ENCODE results near the gene TUBGCP6.

The TUBGCP6 gene

DNA sequence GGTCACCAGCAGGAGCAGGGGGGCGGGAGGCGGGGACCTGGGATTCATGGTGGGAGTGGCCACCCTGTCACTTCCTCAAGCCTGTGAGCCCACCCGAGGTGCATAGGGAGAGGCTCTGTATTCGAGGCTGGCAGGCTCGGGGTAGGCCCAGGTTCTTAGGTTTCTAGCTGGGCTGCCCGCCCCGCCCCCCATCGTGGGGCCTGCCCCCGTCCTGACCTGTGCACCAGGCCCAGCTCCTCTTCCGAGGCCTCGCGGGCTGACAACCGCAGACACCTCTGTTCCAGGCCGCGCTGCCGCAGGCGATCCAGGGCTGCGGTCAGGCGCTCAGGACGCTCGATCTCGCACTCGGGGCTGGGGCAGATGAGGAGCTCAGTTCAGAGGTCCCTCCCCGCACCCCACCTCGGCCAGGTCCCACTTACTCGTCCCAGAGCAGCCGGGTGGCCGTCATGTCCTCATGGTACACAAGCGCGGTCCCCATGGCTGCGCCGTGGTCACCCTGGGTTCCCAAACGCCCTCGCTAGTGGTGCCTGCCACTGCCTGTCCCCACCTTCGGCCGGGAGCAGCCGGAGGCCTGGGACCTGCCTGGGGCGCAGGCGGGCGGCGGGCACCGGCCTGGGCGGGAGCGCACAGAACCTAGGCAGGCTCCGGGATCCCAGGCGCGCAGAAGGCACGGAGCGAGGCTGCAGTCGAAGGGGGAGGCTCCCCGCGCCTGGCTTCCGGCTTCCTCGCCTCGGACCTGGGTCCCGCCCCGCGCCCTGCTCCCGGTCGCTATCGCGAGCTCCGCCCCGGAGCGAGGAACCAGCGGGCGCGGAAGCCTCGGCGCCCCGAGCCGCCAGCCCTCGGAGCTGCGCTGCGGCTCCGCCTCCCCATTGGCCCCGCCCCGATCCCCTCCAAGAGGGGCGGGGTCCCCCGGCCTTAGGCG lies 6.0 kb upstream of the TUBGCP6 start, which contains the start of gene HDAC10:
HDAC10 (minus strand) TSS at position 711 of the 922 bp plus-strand sequence; CDS start at position 478, 233 bp downstream.
- peak; percentile 72 for DNase-seq (ENCODE audit: low read depth)

GRCh38 chr22:50250249-50250554 lies 5.4 kb upstream of the TUBGCP6 start:
- no peak for DNase-seq (ENCODE audit: low read depth)

DNA sequence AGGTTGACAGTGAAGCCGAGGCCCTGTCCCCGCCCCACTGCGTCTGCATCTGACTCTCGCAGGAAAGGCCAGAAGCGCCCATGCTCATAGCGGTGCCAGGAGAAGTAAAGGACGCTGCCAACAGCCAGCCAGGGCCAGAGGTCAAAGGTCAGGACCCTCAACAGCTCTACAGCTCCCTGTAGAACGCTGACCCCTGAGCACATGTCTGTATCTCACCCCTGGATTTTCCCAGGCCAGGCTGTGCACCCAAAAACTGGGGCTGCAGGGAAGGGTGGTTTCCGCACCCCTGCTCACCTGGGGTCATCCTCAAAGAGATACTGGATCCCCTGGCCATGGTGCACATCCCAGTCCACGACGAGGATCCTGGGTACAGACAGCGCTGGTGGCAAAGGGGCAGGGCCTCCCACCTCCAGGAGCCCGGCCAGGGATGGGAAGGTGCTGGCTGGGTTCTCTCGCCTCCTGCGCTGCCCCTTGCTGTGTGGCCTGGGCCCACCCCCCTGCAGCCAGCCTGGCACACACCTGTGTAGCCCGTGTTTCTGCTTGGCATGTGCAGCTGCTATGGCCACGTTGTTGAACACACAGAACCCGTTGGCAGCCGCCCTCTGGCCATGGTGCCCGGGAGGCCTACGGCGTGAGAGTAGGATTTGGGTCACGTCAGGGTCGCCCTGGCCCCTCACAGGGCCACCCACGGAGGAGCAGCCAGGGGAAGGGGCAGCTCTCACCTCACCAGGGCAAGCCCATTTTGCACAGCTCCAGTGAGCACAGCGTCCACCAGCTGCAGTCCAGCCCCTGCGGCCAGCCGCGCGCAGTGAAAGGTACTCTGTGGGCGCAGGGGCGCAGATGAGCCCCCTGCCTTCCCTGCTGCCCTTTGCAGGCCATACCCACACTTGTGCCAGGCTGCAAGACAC lies 4.8 kb upstream of the TUBGCP6 start:
- no peak for DNase-seq (ENCODE audit: low read depth)

DNA sequence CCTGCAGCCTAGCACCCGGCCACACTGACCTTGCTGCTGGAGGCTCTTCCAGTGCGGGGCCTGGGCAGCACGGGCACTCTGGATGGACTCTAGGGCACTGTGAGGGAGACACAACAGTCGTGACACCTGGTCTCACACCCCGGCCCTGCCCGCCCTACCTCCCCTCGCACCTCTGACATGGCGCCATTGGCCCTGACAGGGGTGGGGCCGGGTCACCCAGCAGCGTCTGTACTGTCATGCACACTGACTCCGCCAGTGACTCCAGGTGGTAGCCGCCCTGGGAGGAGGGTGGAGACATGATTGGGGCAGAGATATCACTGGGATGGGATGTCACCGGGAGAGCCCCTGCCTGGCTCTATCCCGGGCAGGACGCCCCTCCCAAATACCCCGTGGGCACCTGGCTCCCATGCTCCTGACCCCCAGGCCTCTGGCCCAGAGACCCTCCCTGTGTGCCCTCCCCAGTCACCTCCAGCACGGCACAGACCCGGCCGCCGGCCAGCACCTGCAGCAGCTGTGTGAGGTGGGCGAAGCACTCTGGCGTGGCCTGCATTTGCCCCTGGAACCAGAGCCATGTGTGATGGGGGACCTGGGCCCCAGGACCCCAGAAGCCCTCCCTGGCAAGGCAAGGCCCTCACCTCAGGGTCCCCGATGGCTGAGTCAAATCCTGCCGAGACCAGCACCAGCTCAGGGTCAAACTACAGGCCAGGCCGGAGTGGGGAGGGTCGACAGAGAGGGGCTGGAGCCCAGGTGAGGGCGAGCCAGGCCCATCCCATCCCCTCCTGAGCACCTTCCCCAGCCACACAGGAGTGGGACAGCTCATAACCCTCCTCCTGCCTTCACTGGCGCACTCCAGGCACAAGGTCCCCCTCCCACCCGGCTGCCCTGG lies 3.6 kb upstream of the TUBGCP6 start:
- DNase-seq (ENCODE audit: low read depth): no peak

- peak; percentile 26 for DNase-seq (ENCODE audit: low read depth)
These were observed 2.9 kb upstream of the TUBGCP6 start for GRCh38 chr22:50247748-50248147.

GRCh38 chr22:50246242-50247175 lies 1.7 kb upstream of the TUBGCP6 start:
- DNase-seq (ENCODE audit: low read depth): no peak

GRCh38 chr22:50245214-50246072 lies 620 bp upstream of the TUBGCP6 start:
- DNase-seq (ENCODE audit: low read depth): no peak

GRCh38 chr22:50243685-50244419 lies 971 bp downstream of the TUBGCP6 start:
- no peak for DNase-seq (ENCODE audit: low read depth)

DNA sequence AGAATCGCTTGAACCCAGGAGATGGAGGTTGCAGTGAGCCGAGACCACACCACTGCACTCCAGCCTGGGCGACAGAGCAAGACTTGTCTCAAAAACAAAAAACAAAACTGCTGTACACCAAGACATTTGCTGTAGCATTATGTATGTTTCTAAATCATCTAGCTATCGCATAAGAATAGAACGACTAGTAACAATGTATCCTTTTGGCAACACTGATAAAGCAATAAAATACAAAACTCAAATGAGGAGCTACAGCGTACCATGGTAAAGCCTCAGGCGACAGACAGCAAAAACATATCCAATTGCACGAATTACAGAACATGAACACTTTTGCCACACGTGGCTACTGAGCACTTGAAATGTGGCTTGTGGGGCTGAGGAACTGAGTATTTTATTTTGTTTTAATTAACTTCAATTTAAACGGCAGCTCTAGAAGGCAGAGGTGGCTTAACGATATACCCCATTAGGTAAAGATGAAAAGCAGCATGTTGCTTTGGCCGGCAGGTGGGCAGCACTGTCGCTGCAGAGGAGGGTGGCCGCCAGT lies 2.3 kb downstream of the TUBGCP6 start:
- no peak for DNase-seq (ENCODE audit: low read depth)

- DNase-seq (ENCODE audit: low read depth): no peak
These were observed 6.1 kb downstream of the TUBGCP6 start for GRCh38 chr22:50238755-50239154.

DNA sequence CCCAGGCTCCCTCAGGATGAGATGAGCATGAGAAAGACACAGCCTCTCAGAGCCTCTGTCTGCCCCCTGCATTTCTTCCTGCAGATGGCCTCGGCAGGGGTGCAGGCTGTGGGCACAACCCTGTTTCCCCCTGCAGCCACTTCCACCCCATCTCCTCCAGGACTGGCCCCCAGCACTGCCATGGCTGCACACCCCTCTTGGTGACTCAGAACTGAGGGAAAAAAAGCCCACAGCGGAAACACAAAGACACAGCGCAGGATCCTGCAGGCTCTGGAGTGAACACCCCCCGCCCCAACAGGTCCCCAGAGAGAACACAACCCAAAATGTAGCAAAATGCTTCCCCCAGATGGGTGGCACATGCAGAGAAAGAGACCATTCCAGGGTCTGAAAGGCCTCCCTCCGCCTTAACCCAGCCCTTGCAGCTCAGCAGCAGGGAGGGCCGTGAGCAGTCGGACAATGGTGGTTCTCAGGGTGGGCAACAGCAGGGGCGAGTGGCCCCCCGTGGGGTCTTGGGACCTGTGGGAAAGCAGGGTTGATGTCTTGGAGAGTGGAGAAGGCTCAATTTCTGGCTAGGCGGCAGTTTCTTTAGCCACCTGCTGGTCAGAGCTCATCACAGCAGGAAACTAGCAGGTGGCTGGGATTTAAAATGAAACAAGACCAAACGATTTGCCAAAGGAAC lies 8.0 kb downstream of the TUBGCP6 start:
- no peak for DNase-seq (ENCODE audit: low read depth)

DNA sequence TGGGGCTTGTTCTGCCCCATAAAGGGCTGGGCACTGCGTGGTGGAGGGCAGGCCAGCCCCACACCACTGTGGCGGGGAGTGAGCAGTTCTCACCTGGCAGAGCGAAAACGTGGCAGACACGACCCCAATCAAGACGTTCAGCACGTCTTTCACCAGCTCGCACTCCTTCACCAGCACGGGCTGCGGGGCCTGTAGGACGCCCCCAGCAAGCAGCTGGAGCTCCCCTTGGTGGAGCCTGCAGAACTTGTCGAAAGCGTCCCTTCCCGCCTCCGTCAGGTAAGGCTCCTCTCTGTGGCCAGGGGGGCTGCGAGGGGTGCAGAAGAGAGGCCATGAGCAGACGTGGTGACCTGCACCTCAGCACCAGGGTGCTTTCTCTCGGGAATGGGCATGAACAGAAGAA lies 11.6 kb downstream of the TUBGCP6 start:
- no peak for DNase-seq (ENCODE audit: low read depth)

- no peak for DNase-seq (ENCODE audit: low read depth)
These were observed 12.2 kb downstream of the TUBGCP6 start for GRCh38 chr22:50232481-50233151.

GRCh38 chr22:50229370-50229769 lies 15.5 kb downstream of the TUBGCP6 start:
- no peak for DNase-seq (ENCODE audit: low read depth)

- no peak for DNase-seq (ENCODE audit: low read depth)
These were observed 16.5 kb downstream of the TUBGCP6 start for GRCh38 chr22:50228366-50228765.

DNA sequence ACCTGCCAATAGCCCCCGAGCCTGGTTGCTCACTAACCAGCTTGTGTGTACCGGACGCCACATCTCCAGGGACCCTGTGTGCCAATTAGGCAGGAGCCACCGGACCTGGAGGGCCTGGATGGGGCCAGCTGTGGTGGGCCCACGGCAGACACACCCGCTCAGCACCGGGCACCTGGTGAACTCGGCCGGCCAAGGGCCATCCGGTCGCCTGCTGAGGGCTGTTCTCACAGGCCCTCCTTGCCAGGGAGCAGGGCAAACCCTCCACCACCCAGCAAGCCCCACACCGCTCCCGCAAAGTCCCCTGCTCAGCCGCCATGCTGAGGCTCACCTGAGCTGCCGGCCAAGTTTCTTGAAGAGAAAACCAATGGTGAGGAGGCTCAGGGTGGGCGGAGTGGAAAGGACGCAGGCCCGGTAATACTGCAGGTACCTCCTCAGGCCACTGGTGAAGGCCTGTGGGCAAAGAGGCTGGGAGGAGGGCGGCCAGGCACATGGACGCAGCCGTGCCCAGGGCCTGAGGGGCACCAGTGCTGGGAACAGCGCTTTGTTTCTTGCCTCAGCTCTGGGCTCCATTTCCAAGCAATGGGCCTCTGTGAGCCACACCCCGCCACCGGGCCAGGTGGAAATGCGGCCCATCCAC lies 17.1 kb downstream of the TUBGCP6 start:
- no peak for DNase-seq (ENCODE audit: low read depth)

DNA sequence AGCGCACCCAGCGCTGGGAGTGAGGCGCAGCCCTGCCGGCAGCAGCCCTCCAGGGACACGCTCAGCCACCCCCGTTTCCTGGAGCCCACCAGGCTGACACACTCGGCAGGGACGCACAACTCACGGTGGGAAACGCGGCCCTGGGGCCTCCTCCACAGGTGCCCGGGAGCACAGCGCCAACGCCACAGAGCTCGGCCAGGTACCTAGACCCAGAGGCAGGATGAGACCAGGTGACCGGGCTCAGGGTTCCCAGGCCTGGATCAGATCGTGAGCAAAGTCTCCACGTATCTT lies 18.0 kb downstream of the TUBGCP6 start:
- no peak for DNase-seq (ENCODE audit: low read depth)
